ENCODE measurements around the gene NAA30.
"Not testable (repeated sequence)": the region's sequence is repeated elsewhere in the genome, so short reads cannot be mapped to it uniquely, and the experiment has no call there.

- not testable (repeated sequence) for TF ChIP-seq CTCF, POLR2A (IDR thresholded peaks at IDR 0.05)
Observed at GRCh38 chr14:57370187-57370586, 20.2 kb upstream of the NAA30 start.

Measured in suprapubic skin (tissue), 3 donors.